GM21367 (cell line): ENCODE measurements around the gene PRDX2.
"Not testable (repeated sequence)": the region's sequence is repeated elsewhere in the genome, so short reads cannot be mapped to it uniquely, and the experiment has no call there.

Source experiments
- ATAC-seq: cut with Tn5 transposase; IDR thresholded peaks from one replicate; pipeline ENCODE4 v1.9.1; 2021; ENCODE audit not compliant: unreplicated experiment

The PRDX2 gene

GRCh38 chr19:12825254-12826131 is 23.9 kb upstream of the PRDX2 start:
- no peak for ATAC-seq

GRCh38 chr19:12821761-12822160 is 20.2 kb upstream of the PRDX2 start:
- ATAC-seq, result no peak

- not testable (repeated sequence) for ATAC-seq
Measured at GRCh38 chr19:12817810-12818209, 16.2 kb upstream of the PRDX2 start.

- ATAC-seq, result not testable (repeated sequence)
Measured at GRCh38 chr19:12817188-12817587, 15.6 kb upstream of the PRDX2 start.

- ATAC-seq, result no peak
Measured at GRCh38 chr19:12815088-12815487, 13.5 kb upstream of the PRDX2 start.

GRCh38 chr19:12806242-12807081 is 4.9 kb upstream of the PRDX2 start, which contains the start of gene RNASEH2A:
TSS of gene RNASEH2A (plus strand) at chr19:12806584. CDS start at chr19:12806674, 90 bp downstream.
- peak; percentile 47 for ATAC-seq

- ATAC-seq, result no peak
Measured at GRCh38 chr19:12804051-12804450, 2.5 kb upstream of the PRDX2 start.

- ATAC-seq, result no peak
Measured at GRCh38 chr19:12802267-12803106, 887 bp upstream of the PRDX2 start.

- no peak for ATAC-seq
Measured at GRCh38 chr19:12800923-12801465, 606 bp downstream of the PRDX2 start.

- ATAC-seq, result no peak
Measured at GRCh38 chr19:12800466-12800770, 1.2 kb downstream of the PRDX2 start.

GRCh38 chr19:12799742-12800465 is 1.7 kb downstream of the PRDX2 start:
- no peak for ATAC-seq

GRCh38 chr19:12797607-12798006 is 4.0 kb downstream of the PRDX2 start:
- ATAC-seq, result not testable (repeated sequence)

GRCh38 chr19:12797141-12797587 is 4.4 kb downstream of the PRDX2 start:
- no peak for ATAC-seq

GRCh38 chr19:12796146-12797071 is 5.2 kb downstream of the PRDX2 start:
- ATAC-seq, result no peak

- no peak for ATAC-seq
Measured at GRCh38 chr19:12794971-12795381, 6.6 kb downstream of the PRDX2 start.

GRCh38 chr19:12794196-12794941 is 7.2 kb downstream of the PRDX2 start:
- no peak for ATAC-seq

GRCh38 chr19:12793290-12794195 is 8.1 kb downstream of the PRDX2 start:
- peak; percentile 26 for ATAC-seq
